GOT3 (cell line): Measurements from ENCODE around the gene GNL2.
"Not testable (repeated sequence)": the region's sequence is repeated elsewhere in the genome, so short reads cannot be mapped to it uniquely, and the experiment has no call there.

ENCODE experiments used
- DNase-seq: peaks from one replicate; lab custom pipeline; 2025; ENCODE audit warnings: mixed read lengths; lab: John Stamatoyannopoulos, UW

The GNL2 gene

DNA sequence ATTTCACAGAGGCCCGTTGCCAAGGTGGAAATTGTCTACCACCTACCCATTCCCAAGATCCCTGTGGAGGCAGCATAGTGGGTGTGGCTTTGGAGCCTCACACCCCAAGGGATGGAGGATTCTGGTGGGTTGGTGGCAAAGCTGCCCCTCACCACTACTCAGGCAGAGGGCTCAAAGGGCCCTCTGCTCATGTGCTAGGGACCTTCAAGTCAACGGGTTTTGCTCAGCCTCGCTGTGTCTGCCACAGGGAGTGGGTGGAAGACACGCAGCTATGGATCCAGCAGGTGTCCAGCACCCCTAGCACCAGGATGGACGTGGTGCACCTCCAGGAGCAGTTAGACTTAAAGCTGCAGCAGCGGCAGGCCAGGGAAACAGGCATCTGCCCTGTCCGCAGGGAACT lies 36.7 kb downstream of the GNL2 start:
- DNase-seq: no peak

DNA sequence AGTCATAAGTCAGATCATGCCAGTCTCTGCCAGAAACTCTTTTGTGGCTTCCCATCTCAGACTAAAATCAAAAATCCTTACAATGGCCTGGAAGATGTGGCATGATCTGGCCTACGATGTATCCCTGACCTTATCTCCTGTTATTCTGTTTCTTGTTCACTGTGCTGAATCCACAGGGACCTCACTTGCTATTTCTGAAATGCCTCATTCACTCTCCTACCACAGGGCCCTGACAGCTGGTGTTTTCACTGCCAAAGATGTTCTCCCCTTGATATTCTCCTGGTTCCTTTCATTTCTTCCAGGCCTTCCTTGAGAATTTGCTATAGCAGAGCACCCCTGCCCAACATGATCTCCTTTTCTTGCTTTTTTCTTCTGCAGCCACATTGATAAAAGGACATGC lies 37.3 kb downstream of the GNL2 start:
- DNase-seq: no peak

DNA sequence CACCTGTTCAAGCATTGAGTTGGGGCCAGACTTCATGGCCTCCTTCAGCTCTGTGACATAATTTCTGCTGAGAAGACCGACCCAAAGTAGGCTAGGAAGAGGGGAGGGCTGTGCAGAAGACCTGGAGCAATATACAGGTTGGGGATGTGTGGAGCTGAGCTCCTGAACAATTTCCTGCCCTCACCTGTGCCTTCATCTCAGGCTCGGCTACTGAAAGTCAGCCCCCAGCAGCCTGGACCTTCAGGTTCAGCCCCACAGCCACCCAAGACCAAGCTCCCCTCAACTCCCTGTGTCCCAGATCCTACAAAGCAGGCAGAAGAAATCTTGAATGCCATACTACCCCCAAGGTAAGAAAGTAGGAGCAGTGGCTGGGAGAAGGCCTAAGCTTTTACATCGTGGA lies 38.3 kb downstream of the GNL2 start:
- no peak for DNase-seq

DNA sequence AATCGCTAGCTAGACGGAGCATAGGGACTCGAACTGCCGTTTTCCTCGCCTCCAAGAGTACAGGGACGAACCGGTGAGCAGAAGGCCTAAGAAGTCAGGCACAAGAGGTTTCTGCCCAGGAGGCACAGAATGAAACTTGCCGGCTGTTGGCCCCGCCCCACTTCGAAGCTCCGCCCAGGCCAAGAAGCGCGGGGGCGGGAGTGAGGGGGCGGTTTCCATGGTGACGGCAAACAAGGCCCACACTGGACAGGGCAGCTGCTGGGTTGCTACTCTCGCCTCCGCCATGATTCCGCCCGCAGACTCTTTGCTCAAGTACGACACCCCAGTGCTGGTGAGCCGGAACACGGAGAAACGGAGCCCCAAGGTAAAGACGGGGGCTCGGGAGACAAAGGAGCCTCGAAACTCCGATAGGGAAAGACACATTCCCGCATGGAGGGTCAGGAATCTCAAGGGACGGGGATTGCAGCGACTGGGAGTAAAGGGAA lies 39.0 kb downstream of the GNL2 start, which contains the start of gene DNALI1:
DNALI1 (plus strand) TSS at position 229 of the 485 bp plus-strand sequence; CDS start at position 284, 55 bp downstream.
- DNase-seq: no peak

DNA sequence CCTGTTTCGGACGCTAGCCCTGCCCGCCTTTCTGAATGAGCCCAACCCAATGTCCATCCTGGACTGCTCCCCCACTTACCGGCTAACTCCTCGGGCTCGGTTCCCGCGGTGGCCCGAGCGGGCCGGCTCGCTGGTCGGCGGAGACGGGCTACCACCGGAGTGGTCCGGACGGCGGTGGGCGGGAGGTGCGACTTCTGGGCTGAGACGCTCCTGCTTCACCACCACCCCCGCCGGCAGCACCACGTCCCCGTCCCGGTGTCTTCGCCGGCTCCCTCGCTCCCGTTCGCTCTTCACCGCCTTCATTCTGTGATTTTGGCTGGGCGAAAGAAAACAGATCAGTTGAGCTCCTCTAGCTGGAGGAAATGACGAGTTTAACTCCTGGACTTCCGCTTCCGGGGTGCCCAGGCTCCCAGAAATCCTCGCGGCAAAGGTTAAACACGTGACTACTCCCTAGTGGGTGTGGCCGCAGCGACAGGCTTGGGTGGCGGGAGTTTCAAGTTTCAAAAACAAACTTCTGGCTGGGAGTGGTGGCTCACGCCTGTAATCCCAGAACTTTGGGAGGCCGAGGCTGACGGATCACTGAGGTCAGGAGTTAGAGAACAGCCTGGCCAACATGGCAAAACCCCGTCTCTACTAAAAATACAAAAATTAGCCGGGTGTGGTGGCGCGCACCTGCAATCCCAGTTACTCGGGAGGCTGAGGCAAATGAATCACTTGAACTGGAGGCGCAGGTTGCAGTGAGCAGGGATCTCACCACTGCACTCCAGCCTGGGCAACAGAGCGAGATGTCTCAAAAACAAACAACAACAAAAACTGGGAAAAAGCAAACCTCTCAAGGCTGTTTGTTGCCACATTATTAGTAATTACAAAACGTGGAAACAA lies 41.6 kb downstream of the GNL2 start, which contains the start of gene SNIP1:
SNIP1 (minus strand) TSS at position 367 of the 882 bp plus-strand sequence; CDS start at position 303, 64 bp downstream.
- DNase-seq: peak; percentile 40

DNA sequence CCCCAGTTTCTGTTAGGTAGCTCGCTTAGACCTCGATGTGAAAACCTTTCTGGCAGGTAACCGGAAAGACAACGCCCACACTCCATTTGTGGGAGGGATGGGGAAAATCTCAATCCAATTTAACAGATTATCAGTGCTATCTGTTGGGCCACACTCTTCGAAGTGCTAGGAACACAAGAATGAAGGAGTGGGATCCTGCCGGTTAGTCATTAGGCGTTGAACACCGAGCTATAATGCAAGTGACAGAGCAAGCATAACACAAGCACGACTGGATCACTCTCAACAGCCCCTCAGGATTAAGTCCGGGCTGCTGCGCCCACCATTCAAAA lies 42.2 kb downstream of the GNL2 start:
- DNase-seq: no peak

DNA sequence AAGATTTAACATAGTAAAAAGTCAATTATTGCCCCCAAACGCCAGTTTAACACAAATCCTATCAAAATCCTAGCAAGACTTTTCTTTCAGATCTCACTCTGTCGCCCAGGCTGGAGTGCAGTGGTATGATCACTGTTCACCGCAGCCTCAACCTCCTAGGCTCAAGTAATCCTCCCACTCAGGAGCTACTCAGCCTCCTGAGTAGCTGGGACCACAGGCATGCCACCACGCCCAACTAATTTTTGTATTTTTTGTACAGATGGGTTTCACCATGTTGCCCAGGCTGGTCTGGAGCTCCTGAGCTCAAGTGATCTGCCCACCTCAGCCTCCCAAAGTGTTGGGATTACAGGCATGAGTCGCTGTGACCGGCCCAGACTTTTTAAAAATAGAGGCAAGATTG lies 46.4 kb downstream of the GNL2 start:
- no peak for DNase-seq

DNA sequence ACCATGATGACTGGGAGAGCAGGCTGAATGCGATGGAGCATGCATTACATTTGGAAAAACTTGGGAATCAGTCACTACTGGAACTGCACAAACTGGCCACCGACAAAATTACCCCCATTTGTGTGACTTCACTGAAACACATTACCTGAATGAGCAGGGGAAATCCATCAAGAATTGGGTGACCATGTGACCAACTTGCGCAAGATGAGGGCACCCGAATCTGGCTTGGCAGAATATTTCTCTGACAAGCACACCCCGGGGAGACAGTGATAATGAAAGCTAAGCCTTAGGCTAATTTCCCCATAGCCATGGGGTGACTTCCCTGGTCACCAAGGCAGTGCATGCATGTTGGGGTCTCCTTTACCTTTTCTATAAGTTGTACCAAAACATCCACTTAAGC lies 50.7 kb downstream of the GNL2 start:
- no peak for DNase-seq

DNA sequence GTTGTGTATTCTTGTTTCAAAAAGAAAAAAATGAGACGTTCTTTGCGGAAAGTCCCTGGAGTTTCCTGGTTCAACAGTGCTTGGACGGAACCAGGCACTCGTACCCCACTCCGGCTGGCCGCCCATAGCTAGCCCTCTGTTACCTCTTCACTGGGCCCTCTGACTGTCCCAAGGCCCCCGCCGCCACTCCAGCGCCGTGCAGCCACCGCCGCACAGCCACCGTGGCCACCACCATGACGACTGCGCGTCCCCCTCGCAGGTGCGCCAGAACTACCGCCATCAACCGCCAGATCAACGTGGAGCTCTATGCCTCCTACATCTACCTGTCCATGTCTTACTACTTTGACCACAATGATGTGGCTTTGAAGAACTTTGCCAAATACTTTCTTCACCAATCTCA lies 51.2 kb downstream of the GNL2 start:
- no peak for DNase-seq

DNA sequence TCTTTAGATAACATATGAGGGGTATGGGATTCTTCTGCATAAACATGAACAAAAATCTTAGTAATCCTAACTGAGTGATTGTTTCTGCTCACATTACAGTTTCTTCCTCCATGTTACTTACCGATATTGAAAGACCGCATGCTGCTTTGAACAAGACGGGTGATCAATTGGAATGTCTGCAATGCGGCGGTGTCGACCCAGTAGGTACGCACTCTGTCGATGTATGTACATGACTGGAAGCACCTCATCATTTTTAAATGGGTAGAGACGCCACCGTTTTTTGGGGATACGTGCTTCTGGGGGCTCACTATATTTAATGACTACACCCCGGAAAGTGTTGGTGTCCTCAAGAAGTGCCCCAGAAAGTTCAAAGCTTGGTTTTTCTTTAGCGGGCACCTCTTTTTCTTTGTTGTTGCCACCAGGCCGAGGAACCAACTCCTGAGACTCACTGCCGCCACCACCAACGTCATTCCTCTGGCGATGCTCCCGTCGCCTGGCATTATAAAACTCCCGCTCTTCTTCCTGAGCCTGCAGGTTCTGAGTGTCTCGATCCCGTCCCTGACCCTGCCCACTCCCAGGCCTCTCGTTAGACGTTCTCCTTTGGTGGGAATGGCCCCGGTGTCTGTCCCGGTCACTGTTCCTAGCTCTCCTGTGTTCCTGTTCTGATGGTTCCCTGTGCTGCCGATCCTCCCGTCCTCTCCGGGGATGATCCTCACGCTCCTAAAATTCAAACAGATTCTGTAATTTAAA lies 55.5 kb downstream of the GNL2 start:
- no peak for DNase-seq

DNA sequence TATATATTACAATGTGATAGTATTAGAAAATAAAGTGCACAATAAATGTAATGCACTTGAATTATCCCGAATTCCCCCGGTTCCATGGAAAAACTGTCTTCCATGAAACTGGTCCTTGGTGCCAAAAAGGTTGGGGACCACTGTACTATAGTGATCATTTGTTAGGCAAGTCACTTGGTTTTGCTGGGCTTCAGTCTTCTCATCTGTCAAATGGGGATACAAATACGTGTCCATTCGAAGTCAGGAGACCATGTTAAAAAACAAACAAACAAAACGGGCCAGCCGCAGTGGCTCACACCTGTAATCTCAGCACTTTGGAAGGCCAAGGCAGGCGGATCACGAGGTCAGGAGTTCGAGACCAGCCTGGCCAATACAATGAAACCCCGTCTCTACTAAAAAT lies 56.6 kb downstream of the GNL2 start:
- DNase-seq: not testable (repeated sequence)

DNA sequence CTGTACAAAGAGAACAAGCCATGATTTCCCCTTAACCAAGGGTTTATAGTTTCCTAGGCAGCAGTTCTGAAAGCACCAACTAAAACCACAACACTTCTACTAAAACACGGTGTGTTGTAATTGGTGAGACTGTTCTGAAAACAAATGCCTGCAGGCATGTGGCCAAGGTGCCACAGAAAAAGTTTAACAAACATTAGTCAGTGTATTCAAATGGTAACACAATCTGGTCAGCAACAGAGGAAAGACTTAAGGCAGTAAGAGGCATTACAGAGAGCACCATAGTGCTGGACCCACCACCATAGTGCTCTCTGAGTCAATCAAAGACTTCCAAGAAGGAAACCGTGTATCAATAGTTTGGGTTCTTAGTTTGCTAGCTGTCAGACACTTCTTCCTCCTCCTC lies 58.4 kb downstream of the GNL2 start:
- no peak for DNase-seq

DNA sequence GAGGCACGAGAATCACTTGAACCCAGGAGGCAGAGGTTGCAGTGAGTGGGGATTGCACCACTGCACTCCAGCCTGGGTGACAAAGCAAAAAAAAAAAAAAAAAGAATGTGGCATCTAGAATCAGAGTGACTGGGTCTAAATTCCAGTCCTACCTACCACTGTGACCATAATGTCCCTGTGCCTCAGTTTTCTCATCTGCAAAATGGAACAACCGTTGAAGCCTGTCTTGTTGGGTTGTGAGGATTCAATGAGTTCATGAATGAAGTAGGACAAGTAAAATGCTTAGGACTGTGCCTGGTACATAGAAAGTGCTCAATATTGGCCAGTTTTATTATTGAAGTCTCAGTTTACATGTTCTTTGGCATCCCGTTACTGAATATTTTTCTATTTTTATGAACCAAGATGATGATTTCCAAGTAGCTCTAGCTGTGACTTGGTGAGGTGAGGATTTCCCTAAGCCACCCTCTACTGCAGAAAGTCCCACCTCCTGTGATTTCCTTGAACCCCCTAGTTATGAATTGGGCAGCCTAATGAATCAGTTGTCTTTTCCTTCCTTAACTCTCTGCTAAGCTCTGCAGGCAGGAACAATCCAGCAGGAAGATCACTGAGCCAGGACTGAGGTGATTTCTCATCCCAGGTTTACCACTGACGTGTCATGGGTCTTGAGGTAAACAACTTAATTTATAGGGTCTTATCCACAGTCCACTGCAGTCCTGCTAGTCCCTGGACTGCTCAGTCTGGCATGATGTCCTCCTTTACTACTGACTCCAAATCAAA lies 62.2 kb downstream of the GNL2 start:
- no peak for DNase-seq

DNA sequence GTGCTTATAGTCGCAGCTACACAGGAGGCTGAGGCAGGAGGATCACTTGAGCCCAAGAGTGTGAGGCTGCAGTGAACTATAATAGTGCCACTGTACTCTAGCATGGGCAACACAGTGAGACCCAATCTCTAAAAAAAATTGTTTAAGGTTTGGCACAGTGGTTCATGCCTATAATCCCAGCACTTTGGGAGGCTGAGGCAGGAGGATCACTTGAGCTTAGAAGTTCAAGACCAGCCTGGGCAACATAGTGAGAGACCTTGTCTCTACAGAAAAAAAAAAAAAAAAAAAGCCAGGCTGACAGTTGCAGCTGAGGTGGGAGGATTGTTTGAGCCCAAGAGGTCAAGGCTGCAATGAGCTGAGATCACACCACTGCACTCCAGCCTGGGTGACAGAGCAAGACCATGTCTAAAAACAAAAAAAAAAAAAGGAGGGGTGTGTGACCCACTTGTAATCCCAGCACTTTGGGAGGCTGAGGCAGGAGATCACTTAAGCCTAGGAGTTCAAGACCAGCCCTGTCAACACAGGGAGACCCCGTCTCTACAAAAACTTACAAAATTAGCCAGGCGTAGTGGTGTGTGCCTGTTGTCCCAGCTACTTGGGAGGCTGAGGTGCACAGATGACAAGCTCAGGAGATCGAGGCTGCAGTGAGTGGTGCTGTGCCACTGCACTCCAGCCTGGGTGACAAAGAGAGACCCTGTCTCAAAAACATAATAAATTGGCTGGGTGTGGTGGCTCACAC lies 63.1 kb downstream of the GNL2 start:
- DNase-seq: not testable (repeated sequence)

DNA sequence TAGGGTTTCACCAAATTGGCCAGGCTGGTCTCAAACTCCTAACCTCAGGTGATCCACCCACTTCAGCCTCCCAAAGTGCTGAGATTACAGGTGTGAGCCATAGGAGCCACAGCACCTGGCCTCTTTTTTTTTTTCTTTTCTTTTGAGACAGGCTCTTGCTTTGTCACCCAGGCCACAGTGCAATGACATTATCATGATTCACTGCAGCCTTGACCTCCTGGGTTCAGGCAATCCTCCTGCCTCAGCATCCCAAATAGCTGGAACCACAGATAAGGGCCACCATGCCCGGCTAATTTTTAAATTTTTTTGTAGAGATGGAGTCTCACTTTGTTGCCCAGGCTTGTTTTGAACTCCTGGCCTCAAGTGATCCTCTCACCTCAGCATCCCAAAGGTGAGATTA lies 65.8 kb downstream of the GNL2 start:
- not testable (repeated sequence) for DNase-seq

DNA sequence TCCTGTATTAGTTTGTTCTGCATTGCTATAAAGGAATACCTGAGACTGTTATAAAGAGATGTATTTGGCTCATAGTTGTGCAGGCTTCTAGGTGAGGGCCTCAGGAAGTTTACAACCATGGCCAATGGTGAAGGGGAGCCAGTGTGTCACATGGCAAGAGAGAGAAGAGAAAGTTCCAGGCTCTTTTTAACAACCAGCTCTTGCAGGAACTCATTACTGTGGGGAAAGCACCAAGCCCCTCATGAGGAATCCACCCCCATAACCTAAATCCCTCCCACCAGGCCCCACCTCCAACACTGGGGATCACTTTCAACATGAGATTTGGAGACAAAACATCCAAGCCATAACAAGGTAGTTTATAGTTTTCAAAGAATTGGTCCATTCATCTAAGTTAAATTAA lies 76.1 kb downstream of the GNL2 start:
- DNase-seq: no peak

DNA sequence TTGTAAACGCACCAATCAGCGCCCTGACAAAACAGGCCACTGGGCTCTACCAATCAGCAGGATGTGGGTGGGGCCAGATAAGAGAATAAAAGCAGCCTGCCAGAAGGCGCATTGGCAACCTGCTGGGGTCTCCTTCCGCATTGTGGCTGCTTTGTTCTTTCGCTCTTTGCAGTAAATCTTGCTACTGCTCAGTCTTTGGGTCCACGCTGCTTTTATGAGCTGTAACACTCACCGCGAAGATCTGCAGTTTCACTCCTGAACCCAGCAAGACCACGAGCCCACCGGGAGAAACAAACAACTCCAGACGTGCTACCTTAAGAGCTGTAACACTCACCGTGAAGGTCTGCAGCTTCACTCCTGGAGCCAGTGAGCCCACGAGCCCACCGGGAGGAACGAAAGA lies 76.8 kb downstream of the GNL2 start:
- not testable (repeated sequence) for DNase-seq

DNA sequence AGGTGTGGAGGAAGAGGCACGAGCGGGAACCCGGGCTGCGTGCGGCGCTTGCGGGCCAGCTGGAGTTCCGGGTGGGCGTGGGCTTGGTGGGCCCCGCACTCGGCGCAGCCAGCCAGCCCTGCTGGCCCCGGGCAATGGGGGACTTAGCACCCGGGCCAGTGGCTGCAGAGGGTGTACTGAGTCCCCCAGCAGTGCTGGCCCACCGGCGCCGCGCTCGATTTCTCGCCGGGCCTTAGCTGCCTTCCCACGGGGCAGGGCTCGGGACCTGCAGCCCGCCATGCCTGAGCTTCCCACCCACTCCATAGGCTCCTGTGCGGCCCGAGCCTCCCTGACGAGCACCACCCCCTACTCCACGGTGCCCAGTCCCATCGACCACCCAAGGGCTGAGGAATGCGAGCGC lies 77.5 kb downstream of the GNL2 start:
- not testable (repeated sequence) for DNase-seq

DNA sequence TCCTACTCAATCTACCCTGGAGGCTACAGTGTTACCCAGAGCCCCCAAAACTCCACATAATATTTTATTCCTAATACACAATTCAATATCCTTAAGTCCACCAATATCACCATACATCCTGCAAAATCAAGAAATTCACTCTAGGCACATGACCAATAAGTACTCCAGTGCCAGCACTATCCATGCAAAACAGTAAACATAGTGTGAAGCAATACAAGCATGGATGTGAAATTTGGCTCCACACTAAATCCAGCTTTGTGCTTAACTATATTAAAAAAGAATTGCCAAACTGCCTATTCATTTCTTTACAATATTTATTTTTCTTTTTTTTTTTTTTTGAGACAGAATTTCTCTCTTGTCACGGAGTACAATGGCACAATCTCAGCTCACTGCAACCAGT lies 78.2 kb downstream of the GNL2 start:
- no peak for DNase-seq
